HEK293 (cell line): Measurements from ENCODE around the gene PSAP.

Experiments
- CTCF ChIA-PET: fragments of 350-600 bp; formaldehyde crosslinking; extraction: SDS; loops from one replicate; lab custom pipeline; 2021; ENCODE audit warnings: antibody characterized with exemption; lab: Yijun Ruan, JAX
- POLR2A ChIA-PET: fragments of 300-600 bp; formaldehyde crosslinking; extraction: SDS; loops from one replicate; lab custom pipeline; 2020; ENCODE audit warnings: antibody characterized with exemption, inconsistent platforms; lab: Yijun Ruan, JAX
- H3K27ac ChIP-seq: fragments of 200-500 bp; sonication (Bioruptor generic); 2 replicates; pipeline ENCODE4 v1.5.1; 2014; ENCODE audit warnings: low read depth, low read length, control low read depth, inconsistent platforms; ENCODE audit errors: extremely low read depth
- H3K36me3 ChIP-seq, 2 experiments: fragments of 200-500 bp in 1 of 2; sonication (Bioruptor generic) in 1 of 2; 1 replicate in 1 of 2; 2 replicates in 1 of 2; pipeline ENCODE4 v1.5.1; 2014 to 2017; ENCODE audit warnings: inconsistent platforms in 2 of 2, low read length in 2 of 2; ENCODE audit not compliant: control insufficient read depth in 2 of 2, insufficient read depth in 1 of 2
- H3K4me1 ChIP-seq: fragments of 200-500 bp; sonication (Bioruptor generic); 2 replicates; pipeline ENCODE4 v1.5.1; 2014; ENCODE audit warnings: mild to moderate bottlenecking, low read length, inconsistent platforms; ENCODE audit not compliant: control insufficient read depth, insufficient read depth
- H3K4me3 ChIP-seq: 2 replicates; pipeline ENCODE4 v1.5.1; 2011; ENCODE audit warnings: low read depth, mild to moderate bottlenecking, control low read depth, low read length, moderate library complexity
- H3K9me3 ChIP-seq: fragments of 200-500 bp; sonication (Bioruptor generic); 2 replicates; pipeline ENCODE4 v1.5.1; 2014; ENCODE audit warnings: low read depth, low read length, inconsistent platforms; ENCODE audit not compliant: control insufficient read depth, insufficient read depth
- BCL11B ChIP-seq: fragments of 450-650 bp; formaldehyde crosslinking; IDR thresholded peaks from 2 replicates; pipeline ENCODE4 v1.5.1; 2016; ENCODE audit warnings: low read depth, missing biosample characterization, missing genetic modification characterization
- EGR2 ChIP-seq: fragments of 450-650 bp; formaldehyde crosslinking; IDR thresholded peaks from 2 replicates; pipeline ENCODE4 v1.5.1; 2016; ENCODE audit warnings: low read depth, missing biosample characterization, missing genetic modification characterization
- HOXA7 ChIP-seq: sonication (generic); formaldehyde crosslinking; IDR thresholded peaks from 2 replicates; pipeline ENCODE4 v1.8.1; 2022; ENCODE audit warnings: missing genetic modification reagents, borderline replicate concordance
- KLF1 ChIP-seq: fragments of 450-650 bp; formaldehyde crosslinking; IDR thresholded peaks from 2 replicates; pipeline ENCODE4 v1.5.1; 2016; ENCODE audit warnings: missing biosample characterization, missing genetic modification characterization
- KLF10 ChIP-seq: fragments of 450-650 bp; IDR thresholded peaks from 2 replicates; pipeline ENCODE4 v1.5.1; 2018; ENCODE audit warnings: missing biosample characterization, mild to moderate bottlenecking, missing genetic modification characterization
- KLF7 ChIP-seq: fragments of 450-650 bp; formaldehyde crosslinking; IDR thresholded peaks from 2 replicates; pipeline ENCODE4 v1.5.1; 2016; ENCODE audit warnings: missing biosample characterization, missing genetic modification characterization, borderline replicate concordance
- OVOL3 ChIP-seq: fragments of 450-650 bp; formaldehyde crosslinking; IDR thresholded peaks from 2 replicates; pipeline ENCODE4 v1.5.1; 2016; ENCODE audit warnings: missing biosample characterization, missing genetic modification characterization
- PRDM10 ChIP-seq: fragments of 450-650 bp; formaldehyde crosslinking; IDR thresholded peaks from 2 replicates; pipeline ENCODE4 v1.5.1; 2016; ENCODE audit warnings: missing biosample characterization, missing genetic modification characterization
- SP2 ChIP-seq: fragments of 450-650 bp; formaldehyde crosslinking; IDR thresholded peaks from 2 replicates; pipeline ENCODE4 v1.5.1; 2016; ENCODE audit warnings: missing biosample characterization, missing genetic modification characterization
- TCF7L2 ChIP-seq: IDR thresholded peaks from 2 replicates; pipeline ENCODE4 v1.6.1; 2011; ENCODE audit warnings: low read depth, mild to moderate bottlenecking, inconsistent platforms, low read length, moderate library complexity, borderline replicate concordance
- WT1 ChIP-seq: fragments of 450-650 bp; formaldehyde crosslinking; IDR thresholded peaks from 2 replicates; pipeline ENCODE4 v1.5.1; 2016; ENCODE audit warnings: missing biosample characterization, missing genetic modification characterization
- ZFHX2 ChIP-seq: fragments of 450-650 bp; formaldehyde crosslinking; conservative IDR thresholded peaks from 2 replicates; pipeline ENCODE4 v1.5.1; 2016; ENCODE audit warnings: missing biosample characterization, missing genetic modification characterization
- ZNF155 ChIP-seq: fragments of 450-650 bp; formaldehyde crosslinking; IDR thresholded peaks from 2 replicates; pipeline ENCODE4 v1.5.1; 2016; ENCODE audit warnings: missing biosample characterization, missing genetic modification characterization
- ZNF23 ChIP-seq: fragments of 450-650 bp; formaldehyde crosslinking; IDR thresholded peaks from 2 replicates; pipeline ENCODE4 v1.5.1; 2016; ENCODE audit warnings: missing biosample characterization, missing genetic modification characterization, borderline replicate concordance
- ZNF292 ChIP-seq: fragments of 450-650 bp; formaldehyde crosslinking; IDR thresholded peaks from 2 replicates; pipeline ENCODE4 v1.5.1; 2016; ENCODE audit warnings: low read depth, missing biosample characterization, missing genetic modification characterization, borderline replicate concordance
- ZNF335 ChIP-seq: fragments of 450-650 bp; formaldehyde crosslinking; conservative IDR thresholded peaks from 2 replicates; pipeline ENCODE4 v1.5.1; 2016; ENCODE audit warnings: missing biosample characterization, missing genetic modification characterization
- ZNF366 ChIP-seq: fragments of 450-650 bp; formaldehyde crosslinking; conservative IDR thresholded peaks from 2 replicates; pipeline ENCODE4 v1.5.1; 2016; ENCODE audit warnings: missing biosample characterization, missing genetic modification characterization
- ZNF473 ChIP-seq: fragments of 450-650 bp; formaldehyde crosslinking; IDR thresholded peaks from 2 replicates; pipeline ENCODE4 v1.5.1; 2017; ENCODE audit warnings: missing biosample characterization, missing genetic modification characterization
- ZNF626 ChIP-seq: fragments of 450-650 bp; sonication (Bioruptor Pico); formaldehyde crosslinking; IDR thresholded peaks from 2 replicates; pipeline ENCODE4 v1.5.1; 2018; ENCODE audit warnings: missing biosample characterization, missing genetic modification characterization, inconsistent platforms
- ZNF837 ChIP-seq: fragments of 450-650 bp; formaldehyde crosslinking; IDR thresholded peaks from 2 replicates; pipeline ENCODE4 v1.5.1; 2016; ENCODE audit warnings: missing biosample characterization, missing genetic modification characterization
- ZNF843 ChIP-seq: fragments of 450-650 bp; formaldehyde crosslinking; IDR thresholded peaks from 2 replicates; pipeline ENCODE4 v1.5.1; 2016; ENCODE audit warnings: missing biosample characterization, missing genetic modification characterization
- ZSCAN4 ChIP-seq: fragments of 450-650 bp; formaldehyde crosslinking; IDR thresholded peaks from 2 replicates; pipeline ENCODE4 v1.5.1; 2017; ENCODE audit warnings: missing biosample characterization, missing genetic modification characterization
- TF ChIP-seq, protein P1 (sequence below): fragments of 450-650 bp; formaldehyde crosslinking; IDR thresholded peaks from 2 replicates; pipeline ENCODE4 v1.5.1; 2016; ENCODE audit warnings: missing biosample characterization, missing genetic modification characterization
- TF ChIP-seq, protein P2 (sequence below): fragments of 450-650 bp; formaldehyde crosslinking; IDR thresholded peaks from 2 replicates; pipeline ENCODE4 v1.5.1; 2017; ENCODE audit warnings: missing biosample characterization, missing genetic modification characterization
- TF ChIP-seq, protein P3 (sequence below): fragments of 450-650 bp; formaldehyde crosslinking; IDR thresholded peaks from 2 replicates; pipeline ENCODE4 v1.5.1; 2016; ENCODE audit warnings: missing biosample characterization, missing genetic modification characterization

The PSAP gene

GRCh38 chr10:71829896-71830295, 21.2 kb downstream of the PSAP start (continued):
- TF ChIP-seq PRDM10 (tag by site-specific recombination) (no peak), ZSCAN4 (tag by site-specific recombination) (no peak), ZNF626 (no peak), KLF10 (tag by site-specific recombination) (no peak)
- TF ChIP-seq, protein P1, sequence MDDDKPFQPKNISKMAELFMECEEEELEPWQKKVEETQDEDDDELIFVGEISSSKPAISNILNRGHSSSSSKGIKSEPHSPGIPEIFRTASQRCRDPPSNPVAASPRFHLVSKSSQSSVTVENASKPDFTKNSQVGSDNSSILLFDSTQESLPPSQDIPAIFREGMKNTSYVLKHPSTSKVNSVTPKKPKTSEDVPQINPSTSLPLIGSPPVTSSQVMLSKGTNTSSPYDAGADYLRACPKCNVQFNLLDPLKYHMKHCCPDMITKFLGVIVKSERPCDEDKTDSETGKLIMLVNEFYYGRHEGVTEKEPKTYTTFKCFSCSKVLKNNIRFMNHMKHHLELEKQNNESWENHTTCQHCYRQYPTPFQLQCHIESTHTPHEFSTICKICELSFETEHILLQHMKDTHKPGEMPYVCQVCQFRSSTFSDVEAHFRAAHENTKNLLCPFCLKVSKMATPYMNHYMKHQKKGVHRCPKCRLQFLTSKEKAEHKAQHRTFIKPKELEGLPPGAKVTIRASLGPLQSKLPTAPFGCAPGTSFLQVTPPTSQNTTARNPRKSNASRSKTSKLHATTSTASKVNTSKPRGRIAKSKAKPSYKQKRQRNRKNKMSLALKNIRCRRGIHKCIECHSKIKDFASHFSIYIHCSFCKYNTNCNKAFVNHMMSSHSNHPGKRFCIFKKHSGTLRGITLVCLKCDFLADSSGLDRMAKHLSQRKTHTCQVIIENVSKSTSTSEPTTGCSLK (tag by site-specific recombination) = no peak

- POLR2A ChIA-PET = interaction anchor here (1.1 kb wide), 1 partner anchor 22 kb away, joined by 3 read pairs; the partner anchor contains the start of gene PSAP
- Histone ChIP-seq H3K27ac (no peak overlapping the region), H3K4me3 (no peak overlapping the region), H3K36me3 (peaks cover 8 to 93% of the 10 kb centered on the region in 2 experiments)
- TF ChIP-seq ZNF473 (tag by site-specific recombination) (no peak), ZFHX2 (tag by site-specific recombination) (peak; percentile 52; the same call in 1 of the 2 replicates), EGR2 (0 out of 2 replicates have a peak, but pooled peaks have one; percentile 33), SP2 (tag by site-specific recombination) (no peak), HOXA7 (CRISPR knock-in tag) (no peak), ZNF335 (tag by site-specific recombination) (no peak)
- TF ChIP-seq, all 188 proteins: peak for 2
- CTCF ChIA-PET = interaction anchor here (1.0 to 1.5 kb wide), 2 partner anchors 11 to 67 kb away, joined by 3 to 5 read pairs; no protein-coding TSS in a partner anchor
- Histone ChIP-seq H3K4me1 (no peaks in the 10 kb centered on the region), H3K9me3 (no peaks in the 10 kb centered on the region)
Measured at GRCh38 chr10:71829171-71829570, 21.9 kb downstream of the PSAP start.

DNA sequence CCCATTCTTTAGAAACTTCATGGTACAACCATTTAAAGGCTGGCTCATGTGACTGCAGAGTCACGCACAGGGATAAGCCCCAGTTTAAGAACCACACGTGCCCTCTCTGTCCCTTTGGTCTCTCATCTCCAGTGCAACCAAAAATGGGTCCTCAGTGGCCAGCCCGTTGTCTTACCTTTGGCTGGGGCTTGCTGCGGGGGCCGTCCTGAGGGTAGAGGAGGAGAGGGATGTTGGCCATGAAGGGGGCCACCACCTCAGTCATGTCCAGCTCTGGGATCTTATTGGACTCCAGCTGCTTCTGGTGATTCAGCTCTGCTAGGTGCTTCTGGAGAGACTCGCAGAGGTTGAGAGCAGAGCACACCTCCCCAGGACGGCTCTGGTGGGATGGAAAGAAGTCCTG, 22.3 kb downstream of the PSAP start:
- no peak overlapping the region for H3K4me3 ChIP-seq
- no peaks in the 10 kb centered on the region for H3K4me1 ChIP-seq
- ChIA-PET CTCF (interaction anchor here (0.7 kb wide), 1 partner anchor 9 kb away, joined by 3 read pairs; no protein-coding TSS in a partner anchor), POLR2A (no interaction called here)
- H3K9me3 ChIP-seq = no peaks in the 10 kb centered on the region
- no peak overlapping the region for H3K27ac ChIP-seq
- H3K36me3 ChIP-seq = peaks cover 8 to 93% of the 10 kb centered on the region in 2 experiments
- TF ChIP-seq ZNF155 (tag by site-specific recombination) (no peak), TCF7L2 (no peak), ZNF23 (tag by site-specific recombination) (no peak), OVOL3 (tag by site-specific recombination) (no peak), ZNF837 (tag by site-specific recombination) (no peak), BCL11B (no peak), KLF1 (tag by site-specific recombination) (no peak), WT1 (tag by site-specific recombination) (no peak), ZNF366 (no peak), ZNF292 (tag by site-specific recombination) (no peak), ZNF843 (no peak), KLF7 (no peak)
- TF ChIP-seq, protein P2, sequence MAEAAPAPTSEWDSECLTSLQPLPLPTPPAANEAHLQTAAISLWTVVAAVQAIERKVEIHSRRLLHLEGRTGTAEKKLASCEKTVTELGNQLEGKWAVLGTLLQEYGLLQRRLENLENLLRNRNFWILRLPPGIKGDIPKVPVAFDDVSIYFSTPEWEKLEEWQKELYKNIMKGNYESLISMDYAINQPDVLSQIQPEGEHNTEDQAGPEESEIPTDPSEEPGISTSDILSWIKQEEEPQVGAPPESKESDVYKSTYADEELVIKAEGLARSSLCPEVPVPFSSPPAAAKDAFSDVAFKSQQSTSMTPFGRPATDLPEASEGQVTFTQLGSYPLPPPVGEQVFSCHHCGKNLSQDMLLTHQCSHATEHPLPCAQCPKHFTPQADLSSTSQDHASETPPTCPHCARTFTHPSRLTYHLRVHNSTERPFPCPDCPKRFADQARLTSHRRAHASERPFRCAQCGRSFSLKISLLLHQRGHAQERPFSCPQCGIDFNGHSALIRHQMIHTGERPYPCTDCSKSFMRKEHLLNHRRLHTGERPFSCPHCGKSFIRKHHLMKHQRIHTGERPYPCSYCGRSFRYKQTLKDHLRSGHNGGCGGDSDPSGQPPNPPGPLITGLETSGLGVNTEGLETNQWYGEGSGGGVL (tag by site-specific recombination) = no peak
- TF ChIP-seq, protein P3, sequence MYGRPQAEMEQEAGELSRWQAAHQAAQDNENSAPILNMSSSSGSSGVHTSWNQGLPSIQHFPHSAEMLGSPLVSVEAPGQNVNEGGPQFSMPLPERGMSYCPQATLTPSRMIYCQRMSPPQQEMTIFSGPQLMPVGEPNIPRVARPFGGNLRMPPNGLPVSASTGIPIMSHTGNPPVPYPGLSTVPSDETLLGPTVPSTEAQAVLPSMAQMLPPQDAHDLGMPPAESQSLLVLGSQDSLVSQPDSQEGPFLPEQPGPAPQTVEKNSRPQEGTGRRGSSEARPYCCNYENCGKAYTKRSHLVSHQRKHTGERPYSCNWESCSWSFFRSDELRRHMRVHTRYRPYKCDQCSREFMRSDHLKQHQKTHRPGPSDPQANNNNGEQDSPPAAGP = no peak
